ENCODE data around the gene NDUFS3.
"Not testable (repeated sequence)": the region's sequence is repeated elsewhere in the genome, so short reads cannot be mapped to it uniquely, and the experiment has no call there.

NDUFS3 gene

DNA sequence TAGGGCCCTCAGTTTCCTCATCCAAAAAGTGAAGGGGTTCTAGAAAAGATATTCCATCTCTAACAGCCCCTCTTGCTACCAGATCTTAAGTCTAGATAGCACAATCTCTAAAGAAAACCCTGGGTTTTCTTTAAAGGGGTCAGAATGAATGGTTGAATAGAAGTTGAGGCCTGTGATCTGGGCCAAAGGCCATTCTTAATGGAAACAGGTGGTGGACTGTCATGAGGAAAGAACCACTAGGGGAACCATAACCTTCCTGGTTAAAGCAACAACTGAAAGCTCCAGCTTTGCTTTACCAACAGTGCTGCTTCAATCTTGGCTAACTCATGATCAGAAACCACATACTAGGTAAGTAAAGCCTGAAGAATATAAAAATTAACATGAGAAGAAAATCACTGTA, 27.8 kb upstream of the NDUFS3 start:
- peak; percentile 64 for DNase-seq (ENCODE audit: low read depth)
- TF ChIP-seq CTCF (conservative IDR thresholded peaks at IDR 0.05; ENCODE audit: low read depth, low read length): peak; percentile 55
- H3K4me3 ChIP-seq (ENCODE audit: low read depth, low read length): peak overlapping the region; percentile 97

DNA sequence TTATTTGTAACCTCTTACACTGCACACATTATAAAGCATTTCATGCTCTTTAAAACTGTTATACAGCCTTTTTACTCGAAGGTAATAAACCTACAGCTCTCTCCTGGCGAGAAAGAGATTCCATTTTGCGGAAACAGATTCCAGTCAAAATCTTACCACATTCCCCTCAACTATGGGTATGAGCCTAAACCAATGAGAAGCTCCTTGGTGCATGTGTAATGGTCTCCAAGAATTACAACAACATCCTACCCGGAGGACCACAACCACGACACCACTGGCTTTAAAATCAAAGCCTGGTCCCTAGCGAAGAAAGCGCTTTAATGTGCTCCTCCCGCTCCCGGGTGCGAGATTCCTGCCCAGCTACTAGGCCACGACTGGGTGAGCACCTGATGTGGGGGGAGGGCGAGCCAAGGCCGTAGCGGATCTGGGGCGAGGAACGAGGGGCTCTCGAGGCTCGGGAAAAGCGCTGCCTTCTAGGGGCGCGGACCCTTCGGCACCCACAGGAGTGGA, 26.8 kb upstream of the NDUFS3 start:
- DNase-seq (ENCODE audit: low read depth): peak; percentile 63
- peak overlapping the region; percentile 97 for H3K4me3 ChIP-seq (ENCODE audit: low read depth, low read length)
- no peak for TF ChIP-seq CTCF (conservative IDR thresholded peaks at IDR 0.05; ENCODE audit: low read depth, low read length)

DNA sequence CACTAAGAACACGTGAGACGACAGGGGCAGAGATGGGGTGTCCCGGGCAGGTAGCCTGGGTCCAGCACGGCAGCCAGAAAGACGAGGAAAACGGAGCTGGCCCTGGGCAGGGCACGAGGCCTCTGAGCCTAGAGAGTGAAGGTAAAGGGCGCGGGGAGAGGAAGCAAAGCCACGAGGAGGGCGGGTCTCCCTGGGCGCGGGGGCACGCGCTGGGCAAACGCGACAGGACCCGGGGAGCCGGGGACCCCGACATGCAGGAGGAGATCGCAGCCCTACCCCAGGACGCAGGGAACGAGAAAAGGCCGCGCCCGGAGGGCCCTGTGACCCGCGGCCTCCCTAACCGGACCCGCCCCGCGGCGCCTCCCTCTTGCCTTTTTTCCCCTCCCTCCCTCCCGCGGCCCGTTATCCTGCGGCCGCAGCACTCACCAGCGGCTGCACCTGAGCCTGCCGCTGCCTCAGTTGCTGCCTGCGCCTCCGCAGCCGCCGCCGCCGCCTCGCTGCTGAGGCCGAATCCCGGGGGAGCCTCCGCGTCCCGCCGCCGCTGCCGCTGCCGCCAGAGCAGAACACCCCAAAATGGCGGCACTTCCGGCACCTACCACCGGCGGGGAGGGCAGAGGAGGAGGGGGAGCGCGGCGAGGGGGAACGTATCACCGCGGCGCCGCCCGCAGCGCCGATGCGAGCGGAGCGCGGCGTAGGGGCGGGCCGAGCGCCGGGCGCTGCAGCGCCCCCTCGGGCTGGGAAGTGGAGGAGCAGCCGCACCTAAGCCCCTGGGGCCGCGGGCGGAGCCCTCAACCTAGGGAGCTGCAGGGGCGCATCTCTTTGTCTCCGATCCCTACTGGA, 26.1 kb upstream of the NDUFS3 start, which contains the start of gene CELF1:
Gene CELF1 (minus strand): TSS at position 567 of the 840 bp plus-strand sequence. CDS start 53,609 bp downstream, outside the sequence.
- DNase-seq (ENCODE audit: low read depth): peak; percentile 90
- peak within 1 kb of the TSS; percentile 97 for H3K4me3 ChIP-seq (ENCODE audit: low read depth, low read length)
- TF ChIP-seq CTCF (conservative IDR thresholded peaks at IDR 0.05; ENCODE audit: low read depth, low read length): peak; percentile 57

- no peak for TF ChIP-seq CTCF (conservative IDR thresholded peaks at IDR 0.05; ENCODE audit: low read depth, low read length)
These were observed 25.5 kb upstream of the NDUFS3 start for GRCh38 chr11:47553406-47553743.

DNA sequence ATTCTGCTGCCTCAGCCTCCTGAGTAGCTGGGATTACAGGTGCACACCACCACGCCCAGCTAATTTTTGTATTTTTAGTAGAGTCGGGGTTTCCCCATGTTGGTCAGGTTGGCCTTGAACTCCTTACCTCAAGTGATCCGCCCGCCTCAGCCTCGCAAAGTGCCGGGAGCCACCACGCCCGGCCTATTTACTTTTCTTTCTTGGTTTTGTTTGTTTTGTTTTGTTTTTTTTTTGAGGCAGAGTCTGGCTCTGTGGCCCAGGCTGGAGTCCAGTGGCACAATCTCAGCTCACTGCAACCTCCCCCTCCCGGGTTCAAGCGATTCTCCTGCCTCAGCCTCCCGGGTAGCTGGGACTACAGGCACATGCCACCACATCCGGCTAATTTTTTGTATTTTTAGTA, 21.9 kb upstream of the NDUFS3 start:
- DNase-seq (ENCODE audit: low read depth); H3K4me3 ChIP-seq (ENCODE audit: low read depth, low read length): not testable (repeated sequence)

More at GRCh38 chr11:47553406-47553743, 25.5 kb upstream of the NDUFS3 start:
- peak overlapping the region; percentile 97 for H3K4me3 ChIP-seq (ENCODE audit: low read depth, low read length)
- peak; percentile 31 for DNase-seq (ENCODE audit: low read depth)

DNA sequence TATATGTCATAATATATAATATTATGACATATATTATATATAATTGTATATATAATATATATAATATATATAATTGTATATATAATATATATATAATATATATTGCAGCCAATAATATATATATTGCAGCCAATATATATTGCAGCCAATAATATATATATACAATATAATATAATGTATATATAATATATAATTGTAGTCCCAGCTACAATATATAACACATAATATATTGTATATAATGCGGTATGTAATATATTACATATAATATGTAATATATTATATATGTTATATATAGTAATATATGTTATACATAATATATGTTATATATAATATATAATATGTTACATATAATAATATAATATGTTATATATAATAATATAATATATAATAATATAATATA, 20.2 kb upstream of the NDUFS3 start:
- no peak for DNase-seq (ENCODE audit: low read depth)
- H3K4me3 ChIP-seq (ENCODE audit: low read depth, low read length): no peak overlapping the region
- no peak for TF ChIP-seq CTCF (conservative IDR thresholded peaks at IDR 0.05; ENCODE audit: low read depth, low read length)

DNA sequence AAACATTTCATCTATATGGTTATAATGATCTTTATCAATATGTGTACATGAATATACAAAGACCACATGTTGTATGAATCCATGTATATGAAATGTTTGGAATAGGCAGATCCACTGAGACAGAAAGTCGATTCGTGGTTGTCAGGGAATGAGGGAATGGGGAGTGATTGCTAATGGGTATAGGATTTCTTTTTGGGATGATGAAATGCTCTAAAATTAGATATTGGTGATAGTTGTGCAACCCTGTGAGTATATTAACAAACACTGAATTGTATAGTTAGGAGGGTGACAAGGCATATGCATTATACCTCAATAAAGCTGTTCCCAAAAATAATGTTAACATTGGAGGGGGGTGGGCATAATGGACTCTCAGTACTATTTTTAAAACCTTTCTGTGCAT, 18.4 kb upstream of the NDUFS3 start:
- peak; percentile 30 for DNase-seq (ENCODE audit: low read depth)
- H3K4me3 ChIP-seq (ENCODE audit: low read depth, low read length): no peak overlapping the region
- TF ChIP-seq CTCF (conservative IDR thresholded peaks at IDR 0.05; ENCODE audit: low read depth, low read length): no peak

DNA sequence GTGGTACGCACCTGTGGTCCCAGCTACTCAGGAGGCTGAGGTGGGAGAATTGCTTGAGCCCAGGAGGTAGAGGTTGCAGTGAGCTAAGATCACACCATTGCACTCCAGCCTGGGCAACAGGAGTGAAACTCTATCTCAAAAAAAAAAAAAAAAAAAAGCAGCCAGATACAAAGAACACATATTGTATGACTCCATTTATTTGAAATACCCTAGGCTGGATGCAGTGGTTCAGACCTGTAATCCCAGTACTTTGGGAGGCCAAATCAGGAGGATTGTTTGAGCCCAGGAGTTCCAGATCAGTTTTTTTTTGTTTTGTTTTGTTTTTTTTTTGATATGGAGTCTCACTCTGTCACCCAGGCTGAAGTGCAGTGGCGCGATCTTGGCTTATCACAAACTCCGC, 16.5 kb upstream of the NDUFS3 start:
- not testable (repeated sequence) for DNase-seq (ENCODE audit: low read depth)

DNA sequence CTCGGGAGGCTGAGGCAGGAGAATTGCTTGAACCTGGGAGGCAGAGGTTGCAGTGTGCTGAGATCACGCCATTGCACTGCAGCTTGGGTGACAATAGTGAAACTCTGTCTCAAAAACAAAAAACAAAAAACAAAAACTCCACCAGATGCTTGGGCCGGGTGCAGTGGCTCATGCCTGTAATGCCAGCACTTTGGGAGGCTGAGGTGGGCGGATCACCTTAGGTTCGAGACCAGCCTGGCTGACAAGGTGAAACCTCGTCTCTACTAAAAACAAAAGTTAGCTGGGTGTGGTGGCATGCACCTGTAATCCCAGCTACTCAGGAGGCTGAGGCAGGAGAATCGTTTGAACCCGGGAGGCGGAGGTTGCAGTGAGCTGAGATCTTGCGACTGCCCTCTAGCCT, 14.5 kb upstream of the NDUFS3 start:
- DNase-seq (ENCODE audit: low read depth); H3K4me3 ChIP-seq (ENCODE audit: low read depth, low read length): not testable (repeated sequence)

More for the DNA sequence above, 16.5 kb upstream of the NDUFS3 start:
- not testable (repeated sequence) for H3K4me3 ChIP-seq (ENCODE audit: low read depth, low read length)

Data from choroid plexus epithelial cell (primary cell).